HCT116 (cell line): ENCODE measurements around the gene AGAP1. TPM values are rescaled to one million over a fixed set of nuclear protein-coding genes. Genes with fewer than 3 reads are reported as not detected.

ENCODE experiments used
- ATAC-seq: fragments of 200-7000 bp; cut with Tn5 transposase; 2 replicates; pipeline ENCODE4 v1.9.1; 2020; ENCODE audit warnings: mild to moderate bottlenecking, moderate library complexity
- BruUV-seq: library from RNA; stranded (reverse); fragments of 400-500 nt; replicated peaks from 2 replicates; lab custom pipeline; 2021; lab: Mats Ljungman, UMichigan
- CTCF ChIA-PET: fragments of 300-600 bp; sonication (Branson Sonifier 250); formaldehyde crosslinking; loops from one replicate; lab custom pipeline; 2021; ENCODE audit warnings: antibody characterized with exemption; lab: Charles Lee
- POLR2A ChIA-PET: fragments of 300-600, 350-600 bp; sonication (Branson Sonifier 250); formaldehyde crosslinking; loops from one replicate; lab custom pipeline; 2021; ENCODE audit warnings: antibody characterized with exemption; lab: Charles Lee
- RAD21 ChIA-PET, 2 experiments: fragments of 300-600 bp; sonication (Branson Sonifier 250); formaldehyde crosslinking; loops; one replicate each; lab custom pipeline; 2023; ENCODE audit warnings: low total read pairs in 2 of 2; ENCODE audit not compliant: uncharacterized antibody in 2 of 2, unreplicated experiment in 2 of 2, low non-redundant PET in 1 of 2; lab: Charles Lee
- DNase-seq: peaks from one replicate; pipeline ENCODE4 v3.0.0-alpha.2; 2010; ENCODE audit warnings: low read depth, low spot score
- H2AFZ ChIP-seq: fragments of 200-600 bp; shearing (Covaris generic), sonication (generic); 2 replicates; pipeline ENCODE4 v1.6.1; 2017; ENCODE audit warnings: low read depth, mixed run types, mixed read lengths, antibody characterized with exemption, low read length; ENCODE audit not compliant: poor library complexity, severe bottlenecking
- H3K27ac ChIP-seq: 2 replicates; pipeline ENCODE4 v1.5.1; 2012; ENCODE audit warnings: low read depth, low read length
- H3K27me3 ChIP-seq: fragments of 200-600 bp; sonication (generic); 2 replicates; pipeline ENCODE4 v1.6.1; 2016; ENCODE audit warnings: mixed run types, low read length, mixed read lengths; ENCODE audit not compliant: insufficient read depth
- H3K36me3 ChIP-seq, 2 experiments: fragments of 200-500 bp in 1 of 2; fragments of 200-600 bp in 1 of 2; sonication (Bioruptor generic) in 1 of 2; sonication (generic) in 1 of 2; 2 replicates each; pipeline versions ENCODE4 v1.5.1 to v1.6.1; 2014 to 2016; ENCODE audit warnings: low read length in 2 of 2, inconsistent platforms in 1 of 2, mixed read lengths in 1 of 2, mixed run types in 1 of 2; ENCODE audit not compliant: insufficient read depth in 2 of 2, control insufficient read depth in 1 of 2
- H3K4me1 ChIP-seq, 2 experiments: fragments of 200-600 bp in 1 of 2; sonication (generic) in 1 of 2; 2 replicates each; pipeline versions ENCODE4 v1.5.1 to v1.6.1; 2012 to 2017; ENCODE audit warnings: low read length in 2 of 2, inconsistent platforms in 1 of 2, mild to moderate bottlenecking in 1 of 2, mixed read lengths in 1 of 2, mixed run types in 1 of 2, moderate library complexity in 1 of 2; ENCODE audit not compliant: insufficient read depth in 2 of 2, control insufficient read depth in 1 of 2
- H3K4me2 ChIP-seq: fragments of 200-600 bp; sonication (generic); 2 replicates; pipeline ENCODE4 v1.6.1; 2017; ENCODE audit warnings: mixed run types, low read length, mixed read lengths
- H3K4me3 ChIP-seq, 2 experiments: fragments of 200-600 bp in 1 of 2; sonication (generic) in 1 of 2; replicated peaks in 1 of 2; 2 replicates each; pipeline ENCODE4 v1.5.1; 2011 to 2016; ENCODE audit warnings: low read length in 2 of 2, control low read depth in 1 of 2, low read depth in 1 of 2, mild to moderate bottlenecking in 1 of 2, mixed read lengths in 1 of 2, mixed run types in 1 of 2
- H3K79me2 ChIP-seq: fragments of 200-600 bp; sonication (generic); 2 replicates; pipeline ENCODE4 v1.6.1; 2017; ENCODE audit warnings: mild to moderate bottlenecking, mixed run types, low read length, moderate library complexity, mixed read lengths; ENCODE audit not compliant: insufficient read depth
- H3K9ac ChIP-seq: fragments of 200-600 bp; sonication (generic); 2 replicates; pipeline ENCODE4 v1.6.1; 2016; ENCODE audit warnings: low read length, mixed read lengths
- H3K9me2 ChIP-seq: fragments of 200-600 bp; sonication (generic), shearing (Covaris generic); 2 replicates; pipeline ENCODE4 v1.6.1; 2017; ENCODE audit warnings: mixed run types, mild to moderate bottlenecking, moderate library complexity; ENCODE audit not compliant: insufficient read depth
- H3K9me3 ChIP-seq, 2 experiments: fragments of 200-500 bp in 1 of 2; fragments of 200-600 bp in 1 of 2; sonication (Bioruptor generic) in 1 of 2; sonication (generic) in 1 of 2; 2 replicates each; pipeline ENCODE4 v1.6.1; 2014 to 2017; ENCODE audit warnings: low read length in 2 of 2, mixed read lengths in 2 of 2, inconsistent platforms in 1 of 2, low read depth in 1 of 2, mild to moderate bottlenecking in 1 of 2, mixed run types in 1 of 2, moderate library complexity in 1 of 2; ENCODE audit not compliant: control insufficient read depth in 1 of 2, insufficient read depth in 1 of 2
- H4K20me1 ChIP-seq: fragments of 200-600 bp; sonication (generic), shearing (Covaris generic); 2 replicates; pipeline ENCODE4 v1.6.1; 2017; ENCODE audit warnings: mixed run types, mild to moderate bottlenecking, moderate library complexity; ENCODE audit not compliant: insufficient read depth
- CBX3 ChIP-seq: IDR thresholded peaks from 2 replicates; pipeline ENCODE4 v1.6.1; 2012; ENCODE audit warnings: low read depth
- CEBPB ChIP-seq: IDR thresholded peaks from 2 replicates; pipeline ENCODE4 v1.6.1; 2012; ENCODE audit warnings: low read depth
- EGR1 ChIP-seq: IDR thresholded peaks from 2 replicates; pipeline ENCODE4 v1.6.1; 2012; ENCODE audit warnings: low read depth
- ELF1 ChIP-seq: IDR thresholded peaks from 2 replicates; pipeline ENCODE4 v1.6.1; 2012; ENCODE audit warnings: low read depth, borderline replicate concordance
- EZH2 ChIP-seq: fragments of 200-600 bp; sonication (generic); IDR thresholded peaks from 2 replicates; pipeline ENCODE4 v1.6.1; 2017; ENCODE audit warnings: antibody characterized with exemption, mixed run types
- EZH2phosphoT487 ChIP-seq: fragments of 200-600 bp; IDR thresholded peaks from 2 replicates; pipeline ENCODE4 v1.6.1; 2018; ENCODE audit warnings: antibody characterized with exemption, borderline replicate concordance
- FOSL1 ChIP-seq: IDR thresholded peaks from 2 replicates; pipeline ENCODE4 v1.6.1; 2012; ENCODE audit warnings: low read depth
- JUND ChIP-seq: IDR thresholded peaks from 2 replicates; pipeline ENCODE4 v1.6.1; 2012
- MAX ChIP-seq: IDR thresholded peaks from 2 replicates; pipeline ENCODE4 v1.6.1; 2012
- POLR2A ChIP-seq: IDR thresholded peaks from 2 replicates; pipeline ENCODE4 v1.7.0; 2011; ENCODE audit warnings: borderline replicate concordance; ENCODE audit not compliant: insufficient read depth, insufficient read length; ENCODE audit errors: extremely low read depth
- POLR2AphosphoS5 ChIP-seq: IDR thresholded peaks from 2 replicates; pipeline ENCODE4 v1.6.1; 2011; ENCODE audit warnings: mild to moderate bottlenecking, low read depth, low read length, moderate library complexity
- RAD21 ChIP-seq: IDR thresholded peaks from 2 replicates; pipeline ENCODE4 v1.6.1; 2012; ENCODE audit warnings: low read depth, mild to moderate bottlenecking
- SRF ChIP-seq: IDR thresholded peaks from 2 replicates; pipeline ENCODE4 v1.6.1; 2012; ENCODE audit warnings: low read depth
- TCF7L2 ChIP-seq: IDR thresholded peaks from 2 replicates; pipeline ENCODE4 v1.7.0; 2011; ENCODE audit warnings: borderline replicate concordance, inconsistent platforms; ENCODE audit not compliant: insufficient read depth, insufficient read length; ENCODE audit errors: extremely low read depth
- YY1 ChIP-seq: IDR thresholded peaks from 2 replicates; pipeline ENCODE4 v1.6.1; 2011; ENCODE audit warnings: low read length, low read depth, moderate library complexity, mild to moderate bottlenecking; ENCODE audit not compliant: insufficient replicate concordance; ENCODE audit errors: extremely low read depth
- ZFX ChIP-seq: fragments of 450-650 bp; IDR thresholded peaks from 2 replicates; pipeline ENCODE4 v1.6.1; 2017
- ZNF274 ChIP-seq: fragments of 200-500 bp; sonication (Bioruptor generic); IDR thresholded peaks from 2 replicates; pipeline ENCODE4 v1.6.1; 2014; ENCODE audit warnings: mild to moderate bottlenecking, low read depth, low read length, inconsistent platforms
- intact Hi-C: fragments of 100-400 bp; cut with micrococcal nuclease; formaldehyde crosslinking; loops from 2 replicates; pipeline ENCODE4 v1.10.0; 2022
- total RNA-seq: library from RNA; stranded (reverse); gene quantifications from one replicate; pipeline ENCODE4 v1.2.1, GENCODE V29; 2021; ENCODE audit not compliant: unreplicated experiment
- TF ChIP-seq, protein P1 (sequence below): IDR thresholded peaks from 2 replicates; pipeline ENCODE4 v1.6.1; 2012
- TF ChIP-seq, protein P2 (sequence below): IDR thresholded peaks from 2 replicates; pipeline ENCODE4 v1.6.1; 2011; ENCODE audit warnings: mild to moderate bottlenecking, low read length, moderate library complexity; ENCODE audit not compliant: insufficient replicate concordance; ENCODE audit errors: extremely low read depth

AGAP1 gene
- total RNA-seq, 1 experiment from 2014 or later: 43.8 TPM

DNA sequence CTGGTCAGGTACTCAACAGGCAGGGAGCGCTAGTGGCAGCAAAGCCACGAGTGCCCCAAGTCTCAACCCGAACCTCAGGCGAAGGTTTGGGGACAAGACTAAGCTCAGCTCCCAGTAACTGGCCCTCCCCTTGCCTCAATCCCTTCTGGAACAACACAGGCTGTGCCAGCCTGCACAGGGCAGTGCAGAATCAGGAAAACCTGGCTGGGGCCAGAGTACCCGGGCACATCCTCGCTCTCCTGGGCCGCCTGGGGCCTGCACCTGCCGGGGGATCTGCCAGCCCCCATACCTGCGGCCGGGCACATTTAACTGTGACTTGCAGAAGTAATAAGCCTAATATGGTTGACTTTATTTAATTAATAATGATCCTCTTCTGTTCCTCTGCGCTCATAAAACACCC, 613.7 kb downstream of the AGAP1 start:
- Histone ChIP-seq H4K20me1 (no peaks in the 10 kb centered on the region), H3K9me2 (no peaks in the 10 kb centered on the region), H3K9me3 (no peaks in the 10 kb centered on the region), H3K27me3 (no peaks in the 10 kb centered on the region), H3K9ac (no peak overlapping the region), H3K27ac (no peak overlapping the region), H3K4me3 (no peak overlapping the region), H3K4me1 (no peaks in the 10 kb centered on the region), H3K4me2 (no peak overlapping the region), H3K79me2 (no peaks in the 10 kb centered on the region), H2AFZ (no peak overlapping the region), H3K36me3 (no peaks in the 10 kb centered on the region)
- RAD21 ChIA-PET: no interaction called here
- no peak for DNase-seq
- BruUV-seq: no TSS peak
- intact Hi-C loops: no loop called here
- POLR2A ChIA-PET: interaction anchor here (0.6 kb wide), 1 partner anchor 62 kb away, joined by 3 read pairs; no protein-coding TSS in a partner anchor
- TF ChIP-seq EZH2phosphoT487 (no peak), ELF1 (no peak), POLR2AphosphoS5 (no peak), FOSL1 (no peak), SRF (no peak), MAX (no peak), EGR1 (no peak), JUND (no peak), EZH2 (no peak), TCF7L2 (no peak), YY1 (no peak), ZNF274 (no peak), CEBPB (no peak), CBX3 (no peak), POLR2A (no peak), ZFX (no peak), RAD21 (no peak)
- TF ChIP-seq, protein P1, sequence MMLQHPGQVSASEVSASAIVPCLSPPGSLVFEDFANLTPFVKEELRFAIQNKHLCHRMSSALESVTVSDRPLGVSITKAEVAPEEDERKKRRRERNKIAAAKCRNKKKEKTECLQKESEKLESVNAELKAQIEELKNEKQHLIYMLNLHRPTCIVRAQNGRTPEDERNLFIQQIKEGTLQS: no peak
- TF ChIP-seq, protein P2, sequence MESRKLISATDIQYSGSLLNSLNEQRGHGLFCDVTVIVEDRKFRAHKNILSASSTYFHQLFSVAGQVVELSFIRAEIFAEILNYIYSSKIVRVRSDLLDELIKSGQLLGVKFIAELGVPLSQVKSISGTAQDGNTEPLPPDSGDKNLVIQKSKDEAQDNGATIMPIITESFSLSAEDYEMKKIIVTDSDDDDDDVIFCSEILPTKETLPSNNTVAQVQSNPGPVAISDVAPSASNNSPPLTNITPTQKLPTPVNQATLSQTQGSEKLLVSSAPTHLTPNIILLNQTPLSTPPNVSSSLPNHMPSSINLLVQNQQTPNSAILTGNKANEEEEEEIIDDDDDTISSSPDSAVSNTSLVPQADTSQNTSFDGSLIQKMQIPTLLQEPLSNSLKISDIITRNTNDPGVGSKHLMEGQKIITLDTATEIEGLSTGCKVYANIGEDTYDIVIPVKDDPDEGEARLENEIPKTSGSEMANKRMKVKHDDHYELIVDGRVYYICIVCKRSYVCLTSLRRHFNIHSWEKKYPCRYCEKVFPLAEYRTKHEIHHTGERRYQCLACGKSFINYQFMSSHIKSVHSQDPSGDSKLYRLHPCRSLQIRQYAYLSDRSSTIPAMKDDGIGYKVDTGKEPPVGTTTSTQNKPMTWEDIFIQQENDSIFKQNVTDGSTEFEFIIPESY: no peak
- CTCF ChIA-PET: no interaction called here
- ATAC-seq: no peak
